Neural cell (in vitro differentiated cells): ENCODE results near the gene WNT7B. TPM values are rescaled to one million over a fixed set of nuclear protein-coding genes. Genes with fewer than 3 reads are reported as not detected.

Experiments used
- H2AFZ ChIP-seq: fragments of 200-600, 300-800 bp; sonication (generic), shearing (Covaris generic); 2 replicates; pipeline ENCODE4 v1.6.0; 2014; ENCODE audit warnings: low read depth, mild to moderate bottlenecking, antibody characterized with exemption, low read length, moderate library complexity
- H3F3A ChIP-seq: fragments of 200-600 bp; shearing (Covaris generic); 2 replicates; pipeline ENCODE4 v1.6.1; 2016; ENCODE audit warnings: mild to moderate bottlenecking, moderate library complexity, mixed read lengths, antibody characterized with exemption, low read length; ENCODE audit not compliant: insufficient read depth, poor library complexity, severe bottlenecking
- H3K27ac ChIP-seq: fragments of 200-600, 300-800 bp; sonication (generic), shearing (Covaris generic); 2 replicates; pipeline ENCODE4 v1.5.1; 2014; ENCODE audit warnings: mild to moderate bottlenecking, low read length, moderate library complexity
- H3K27me3 ChIP-seq: fragments of 300-800, 200-600 bp; sonication (generic), shearing (Covaris generic); 2 replicates; pipeline ENCODE4 v1.6.0; 2014; ENCODE audit warnings: mild to moderate bottlenecking, low read depth, low read length, moderate library complexity; ENCODE audit not compliant: insufficient read depth
- H3K36me3 ChIP-seq: fragments of 300-800, 200-600 bp; sonication (generic), shearing (Covaris generic); 2 replicates; pipeline ENCODE4 v1.5.1; 2014; ENCODE audit warnings: mild to moderate bottlenecking, antibody characterized with exemption, low read length, moderate library complexity; ENCODE audit not compliant: insufficient read depth
- H3K4me2 ChIP-seq: fragments of 300-800, 200-600 bp; sonication (generic), shearing (Covaris generic); 2 replicates; pipeline ENCODE4 v1.6.0; 2014; ENCODE audit warnings: mild to moderate bottlenecking, low read length
- H3K4me3 ChIP-seq: fragments of 300-800, 200-600 bp; sonication (generic), shearing (Covaris generic); 2 replicates; pipeline ENCODE4 v1.5.1; 2014; ENCODE audit warnings: mild to moderate bottlenecking, low read length, moderate library complexity
- H3K79me2 ChIP-seq: fragments of 200-600 bp; shearing (Covaris generic); replicated peaks from 2 replicates; pipeline ENCODE4 v1.6.0; 2014; ENCODE audit warnings: mild to moderate bottlenecking, low read length, moderate library complexity; ENCODE audit not compliant: insufficient read depth
- H3K9ac ChIP-seq: fragments of 300-800, 200-600 bp; sonication (generic), shearing (Covaris generic); 2 replicates; pipeline ENCODE4 v1.6.1; 2016; ENCODE audit warnings: mild to moderate bottlenecking, low read length, mixed read lengths
- H3K9me2 ChIP-seq: fragments of 200-600 bp; shearing (Covaris generic); 2 replicates; pipeline ENCODE4 v1.6.1; 2016; ENCODE audit warnings: mild to moderate bottlenecking, low read length, mixed read lengths; ENCODE audit not compliant: insufficient read depth
- H3K9me3 ChIP-seq: fragments of 200-600, 300-800 bp; sonication (generic), shearing (Covaris generic); 2 replicates; pipeline ENCODE4 v1.6.1; 2016; ENCODE audit warnings: mild to moderate bottlenecking, mixed run types, low read length, moderate library complexity, mixed read lengths
- H4K20me1 ChIP-seq: fragments of 200-600 bp; shearing (Covaris generic); 2 replicates; pipeline ENCODE4 v1.6.1; 2016; ENCODE audit warnings: mild to moderate bottlenecking, mixed run types; ENCODE audit not compliant: insufficient read depth
- CTCF ChIP-seq: fragments of 450-650 bp; IDR thresholded peaks from 2 replicates; pipeline ENCODE4 v1.5.1; 2014; ENCODE audit warnings: antibody characterized with exemption, mild to moderate bottlenecking, moderate library complexity; ENCODE audit not compliant: poor library complexity, severe bottlenecking
- EP300 ChIP-seq: fragments of 450-650 bp; conservative IDR thresholded peaks from 2 replicates; pipeline ENCODE4 v1.6.1; 2014; ENCODE audit warnings: antibody characterized with exemption, mild to moderate bottlenecking, moderate library complexity; ENCODE audit not compliant: poor library complexity, severe bottlenecking
- EZH2 ChIP-seq: fragments of 200-600, 300-800 bp; shearing (Covaris generic), sonication (generic); IDR thresholded peaks from 2 replicates; pipeline ENCODE4 v1.6.1; 2014; ENCODE audit warnings: antibody characterized with exemption, low read length, borderline replicate concordance, mild to moderate bottlenecking; ENCODE audit not compliant: insufficient read depth, poor library complexity, severe bottlenecking
- MXI1 ChIP-seq: fragments of 450-650 bp; conservative IDR thresholded peaks from 2 replicates; pipeline ENCODE4 v1.6.1; 2014; ENCODE audit warnings: antibody characterized with exemption, mild to moderate bottlenecking; ENCODE audit not compliant: poor library complexity, severe bottlenecking
- POLR2AphosphoS5 ChIP-seq: IDR thresholded peaks from 2 replicates; pipeline ENCODE4 v1.6.1; 2012
- RAD21 ChIP-seq: fragments of 450-650 bp; conservative IDR thresholded peaks from 2 replicates; pipeline ENCODE4 v1.6.1; 2014; ENCODE audit warnings: antibody characterized with exemption, mild to moderate bottlenecking, moderate library complexity
- REST ChIP-seq: IDR thresholded peaks from 2 replicates; pipeline ENCODE4 v1.6.1; 2012; ENCODE audit warnings: borderline replicate concordance
- SMC3 ChIP-seq: fragments of 450-650 bp; conservative IDR thresholded peaks from 2 replicates; pipeline ENCODE4 v1.6.1; 2014; ENCODE audit warnings: antibody characterized with exemption, mild to moderate bottlenecking, moderate library complexity; ENCODE audit not compliant: poor library complexity
- TAF1 ChIP-seq: IDR thresholded peaks from 2 replicates; pipeline ENCODE4 v1.6.1; 2012; ENCODE audit warnings: low read depth
- polyA plus RNA-seq: library from polyadenylated mRNA; depleted of rRNA; stranded (reverse); fragments of >200 nt; gene quantifications from 2 replicates; pipeline ENCODE4 v1.2.3, GENCODE V29; 2014

The WNT7B gene
- polyA plus RNA-seq, 1 donor from 2014 or later, result 0.16 TPM

- H3K9ac ChIP-seq, result no peak overlapping the region
- no peaks in the 10 kb centered on the region for H3K9me2 ChIP-seq
- no peaks in the 10 kb centered on the region for H3K36me3 ChIP-seq
- no peak overlapping the region for H3K4me3 ChIP-seq
- H3K4me2 ChIP-seq, result no peak overlapping the region
- no peaks in the 10 kb centered on the region for H4K20me1 ChIP-seq
- no peak overlapping the region for H3K27ac ChIP-seq
- no peaks in the 10 kb centered on the region for H3F3A ChIP-seq
- TF ChIP-seq RAD21 (no peak), REST (no peak), EP300 (no peak), EZH2 (no peak), MXI1 (no peak), POLR2AphosphoS5 (no peak), CTCF (no peak), TAF1 (no peak), SMC3 (no peak)
- no peaks in the 10 kb centered on the region for H3K9me3 ChIP-seq
- no peaks in the 10 kb centered on the region for H3K79me2 ChIP-seq
- H2AFZ ChIP-seq, result no peak overlapping the region
- no peaks in the 10 kb centered on the region for H3K27me3 ChIP-seq
Measured at GRCh38 chr22:45884201-45885062, 92.5 kb downstream of the WNT7B start.

GRCh38 chr22:45883811-45884170 lies 93.2 kb downstream of the WNT7B start:
- H3K9me3 ChIP-seq, result no peaks in the 10 kb centered on the region
- no peak overlapping the region for H3K4me2 ChIP-seq
- no peaks in the 10 kb centered on the region for H3K9me2 ChIP-seq
- no peak overlapping the region for H2AFZ ChIP-seq
- no peaks in the 10 kb centered on the region for H3F3A ChIP-seq
- no peak overlapping the region for H3K4me3 ChIP-seq
- no peaks in the 10 kb centered on the region for H3K79me2 ChIP-seq
- H4K20me1 ChIP-seq, result no peaks in the 10 kb centered on the region
- no peaks in the 10 kb centered on the region for H3K36me3 ChIP-seq
- TF ChIP-seq MXI1 (no peak), CTCF (no peak), EP300 (no peak), POLR2AphosphoS5 (no peak), SMC3 (no peak), EZH2 (no peak), TAF1 (no peak)
- H3K9ac ChIP-seq, result no peak overlapping the region
- H3K27ac ChIP-seq, result no peak overlapping the region
- no peaks in the 10 kb centered on the region for H3K27me3 ChIP-seq
